ENCODE results near the gene EIPR1.
"Not testable (repeated sequence)": the region's sequence is repeated elsewhere in the genome, so short reads cannot be mapped to it uniquely, and the experiment has no call there.

EIPR1 gene

DNA sequence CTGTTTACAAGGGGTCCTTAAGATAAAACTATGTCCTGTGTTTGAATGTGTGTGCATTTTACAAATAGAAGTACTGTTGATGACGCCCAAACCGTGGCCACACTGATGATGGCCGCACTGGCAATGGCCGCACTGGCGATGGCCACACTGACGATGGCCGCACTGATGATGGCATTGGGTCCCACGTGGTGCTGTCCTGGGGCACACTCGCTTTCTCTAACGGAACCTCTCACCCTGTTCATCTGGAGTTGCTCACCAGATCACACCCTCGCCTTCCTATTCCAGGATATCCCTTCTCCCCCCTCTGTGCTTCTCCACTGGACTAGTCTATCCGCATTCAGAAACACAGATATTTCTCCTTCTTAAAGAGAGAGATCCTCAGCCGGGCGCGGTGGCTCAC lies 192.4 kb downstream of the EIPR1 start:
- no peak for DNase-seq

DNA sequence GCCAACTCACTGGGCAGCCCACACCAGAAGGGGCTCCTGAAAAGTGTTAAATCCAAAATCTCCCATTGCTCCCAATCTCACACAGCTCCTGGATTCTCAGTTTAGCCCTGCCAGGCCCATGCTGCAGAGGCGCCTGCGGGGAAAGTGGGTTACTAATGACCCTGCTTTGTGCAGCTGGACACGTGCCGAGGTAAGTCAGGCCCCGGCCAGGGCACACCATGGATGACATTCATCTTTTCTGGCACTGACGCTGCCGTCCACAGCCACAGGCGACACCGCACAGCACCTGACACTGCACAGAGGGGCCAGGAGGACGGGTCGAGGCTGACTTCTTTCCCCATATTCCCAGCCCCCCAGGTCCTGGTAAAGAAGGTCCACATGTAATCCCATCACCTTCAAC lies 193.5 kb downstream of the EIPR1 start:
- DNase-seq: no peak

DNA sequence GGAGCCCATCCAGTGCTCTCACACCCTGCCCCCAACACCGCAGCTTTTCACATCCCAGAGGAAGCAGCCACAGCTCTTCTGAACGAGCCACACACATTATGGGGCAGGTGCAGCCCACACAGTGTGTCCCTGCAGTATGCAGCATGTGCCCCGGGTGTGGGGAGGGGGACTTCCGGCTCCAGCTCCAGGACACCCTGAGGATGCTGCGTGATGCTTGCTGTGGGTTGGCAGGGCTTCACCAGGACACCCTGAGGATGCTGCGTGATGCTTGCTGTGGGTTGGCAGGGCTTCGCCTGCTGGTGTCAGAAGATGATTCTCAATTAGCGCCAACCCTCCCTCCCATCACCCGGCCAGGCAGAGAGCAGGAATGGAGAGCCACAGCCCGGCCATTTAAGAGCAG lies 193.9 kb downstream of the EIPR1 start:
- no peak for DNase-seq

DNA sequence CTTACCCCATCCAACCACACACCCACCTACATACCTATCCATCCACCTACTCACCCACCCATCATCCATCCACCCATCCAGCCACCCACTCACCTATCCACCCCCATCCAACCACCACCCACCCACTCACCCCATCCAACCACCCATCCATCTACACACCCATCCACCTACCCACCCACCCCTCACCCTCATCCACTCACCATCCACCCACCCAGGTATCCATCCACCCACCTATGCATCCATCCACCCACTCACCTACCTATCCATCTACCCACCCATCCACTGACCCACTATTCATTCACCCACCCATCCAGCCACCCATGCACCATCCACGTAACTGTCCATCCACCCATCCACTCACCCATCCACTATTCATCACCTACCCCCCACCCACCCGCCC lies 194.8 kb downstream of the EIPR1 start:
- DNase-seq: no peak

DNA sequence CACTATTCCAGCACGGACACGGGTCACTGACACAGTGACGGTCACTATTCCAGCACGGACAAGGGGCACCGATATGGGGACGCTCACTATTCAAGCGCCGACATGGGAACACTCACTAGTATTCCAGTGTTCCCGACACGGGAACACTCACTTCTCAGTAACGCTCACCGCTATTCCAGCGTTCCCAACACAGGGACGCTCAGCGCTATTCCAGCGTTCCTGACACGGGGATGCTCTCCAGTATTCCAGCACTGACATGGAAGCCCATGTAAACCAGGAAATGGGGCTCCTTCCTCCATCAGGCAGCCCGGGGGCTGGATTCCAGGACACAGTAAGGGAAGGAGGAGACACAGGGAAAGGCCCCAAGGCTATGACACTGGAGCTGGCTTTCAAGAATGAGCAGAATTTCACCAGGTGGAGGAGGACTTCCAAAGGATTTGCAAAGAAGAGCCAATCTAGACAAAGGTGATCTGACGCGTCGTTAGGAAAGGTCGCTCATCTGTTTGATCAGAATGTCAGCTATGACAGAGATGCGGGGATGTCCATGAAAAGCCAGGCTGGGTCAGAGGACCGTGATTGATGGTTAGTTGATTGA lies 196.1 kb downstream of the EIPR1 start:
- no peak for DNase-seq

DNA sequence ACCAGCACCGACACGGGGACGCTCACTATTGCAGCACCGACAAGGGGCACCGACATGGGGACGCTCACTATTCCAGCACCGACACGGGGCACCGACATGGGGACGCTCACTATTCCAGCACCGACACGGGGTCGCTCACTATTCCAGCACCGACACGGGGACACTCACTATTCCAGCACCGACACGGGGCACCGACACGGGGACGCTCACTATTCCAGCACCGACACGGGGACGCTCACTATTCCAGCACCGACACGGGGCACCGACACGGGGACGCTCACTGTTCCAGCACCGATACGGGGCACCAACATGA lies 196.8 kb downstream of the EIPR1 start:
- DNase-seq: not testable (repeated sequence)

DNA sequence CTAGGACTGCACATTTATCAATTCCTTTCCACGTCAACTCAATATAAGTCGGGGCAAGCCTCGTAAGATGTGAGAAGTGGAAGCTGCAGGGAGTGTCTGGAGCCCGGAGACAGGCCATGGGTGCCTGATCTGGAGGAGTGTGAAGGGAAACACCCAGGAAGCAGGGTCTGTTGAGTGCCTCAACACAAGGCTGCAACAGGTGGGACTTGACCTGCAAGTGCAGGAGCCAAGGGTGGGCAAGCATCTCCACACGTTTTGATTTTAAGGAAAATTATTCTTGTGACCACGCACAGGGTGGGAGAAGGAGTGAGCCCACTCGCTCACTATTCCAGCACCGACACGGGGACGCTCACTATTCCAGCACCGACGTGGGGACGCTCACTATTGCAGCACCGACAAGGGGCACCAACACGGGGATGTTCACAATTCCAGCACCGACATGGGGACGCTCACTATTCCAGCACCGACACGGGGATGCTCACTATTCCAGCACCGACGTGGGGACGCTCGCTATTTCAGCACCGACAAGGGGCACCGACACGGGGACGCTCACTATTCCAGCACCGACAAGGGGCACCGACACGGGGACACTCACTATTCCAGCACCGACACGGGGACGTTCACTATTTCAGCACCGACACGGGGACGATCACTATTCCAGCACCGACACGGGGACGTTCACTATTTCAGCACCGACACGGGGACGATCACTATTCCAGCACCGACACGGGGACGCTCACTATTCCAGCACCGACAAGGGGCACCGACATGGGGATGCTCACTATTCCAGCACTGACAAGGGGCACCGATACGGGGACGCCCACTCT lies 197.3 kb downstream of the EIPR1 start:
- DNase-seq: no peak

DNA sequence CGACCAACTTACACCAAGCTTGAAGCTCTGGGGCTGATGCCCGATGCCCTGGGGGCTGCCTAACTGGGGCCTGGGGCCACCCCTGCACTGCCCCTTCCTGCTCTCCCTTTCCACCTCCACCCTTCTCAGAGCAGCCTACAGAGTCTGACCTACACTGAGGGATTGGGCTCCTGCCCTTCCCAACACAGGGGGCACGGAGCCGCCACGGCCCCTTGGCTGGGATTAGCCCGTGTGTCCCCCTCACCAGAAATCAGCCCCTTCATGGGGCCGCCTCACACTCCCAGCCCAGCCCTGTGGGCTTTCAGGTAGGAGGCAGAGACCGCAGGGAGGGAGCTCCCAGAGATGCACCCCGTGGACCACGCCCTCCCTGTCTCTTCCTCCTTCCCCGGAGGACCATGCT lies 198.0 kb downstream of the EIPR1 start:
- no peak for DNase-seq

DNA sequence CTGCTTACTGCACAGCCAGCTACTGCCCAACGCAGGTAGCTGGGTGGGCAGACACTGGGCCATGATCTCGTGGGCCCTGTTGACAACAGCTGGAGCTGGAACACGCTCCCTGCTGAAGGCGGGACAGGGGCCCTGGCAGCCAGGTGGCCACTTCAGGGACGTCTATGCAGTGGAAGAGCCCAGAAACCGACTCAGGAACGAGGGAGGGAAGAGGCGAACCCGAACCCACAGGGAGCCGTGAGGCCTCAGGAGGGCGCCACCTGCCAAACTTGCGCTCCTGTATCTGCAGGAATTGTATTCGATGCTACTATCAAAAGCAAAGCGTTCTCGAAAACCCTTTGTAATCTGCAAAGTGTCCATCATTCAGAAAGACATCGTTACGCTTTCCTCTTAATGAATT lies 198.4 kb downstream of the EIPR1 start:
- DNase-seq: peak; percentile 40 to 48

DNA sequence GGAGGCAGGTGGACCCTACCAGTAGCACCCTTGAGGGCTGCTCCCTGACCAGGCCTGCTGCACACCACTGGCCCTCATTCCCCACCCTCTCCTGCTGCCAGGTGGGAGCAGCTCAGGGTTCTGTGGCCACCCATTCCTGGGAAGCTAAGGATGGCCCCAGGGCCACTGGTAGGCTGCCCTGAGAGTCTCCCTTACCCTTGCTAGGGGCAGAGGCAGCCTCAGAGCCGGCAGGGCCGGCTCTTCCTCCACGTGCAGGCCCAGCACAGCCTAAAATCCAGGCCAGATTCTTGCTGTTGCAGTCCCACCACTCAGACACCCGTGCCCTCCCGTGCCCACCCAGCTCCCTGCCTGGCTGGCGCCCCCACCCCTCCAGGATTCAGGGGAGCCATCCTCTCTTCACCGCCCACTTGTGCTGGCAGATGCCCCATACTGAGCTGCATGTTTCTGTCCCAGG lies 199.0 kb downstream of the EIPR1 start:
- DNase-seq: no peak

DNA sequence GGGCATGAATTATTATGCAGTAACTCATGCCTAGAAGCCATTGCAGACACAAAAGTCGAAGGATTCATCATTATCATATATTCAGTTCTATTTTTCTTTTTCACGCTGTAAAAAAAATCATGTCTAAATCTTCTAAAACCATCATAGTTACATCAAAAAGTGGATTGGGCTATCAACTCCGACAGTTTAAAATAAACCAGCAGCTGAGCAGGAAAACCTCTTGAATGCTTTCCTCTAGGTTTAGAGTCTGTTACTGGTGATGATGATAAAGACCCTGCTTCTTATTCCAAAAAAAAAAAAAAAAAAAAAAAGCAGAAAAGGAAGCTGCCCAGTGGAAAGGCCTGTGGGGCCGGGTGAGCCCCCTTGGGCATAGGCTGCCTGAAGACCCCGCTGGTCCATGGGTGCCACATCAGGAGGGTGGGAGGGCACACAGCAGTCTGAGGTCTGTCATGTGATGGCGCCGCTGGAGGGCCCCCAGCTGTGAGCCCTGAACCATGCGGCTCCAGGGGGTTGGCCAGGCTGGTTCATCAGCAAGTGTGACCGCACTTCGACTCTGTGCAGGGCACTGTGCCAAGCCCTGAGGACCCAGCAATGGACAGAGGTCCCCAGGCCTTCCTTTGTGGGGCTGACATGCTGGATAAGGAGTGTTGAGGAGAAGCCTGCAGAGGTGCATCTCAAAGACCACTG lies 199.6 kb downstream of the EIPR1 start:
- DNase-seq: no peak

DNA sequence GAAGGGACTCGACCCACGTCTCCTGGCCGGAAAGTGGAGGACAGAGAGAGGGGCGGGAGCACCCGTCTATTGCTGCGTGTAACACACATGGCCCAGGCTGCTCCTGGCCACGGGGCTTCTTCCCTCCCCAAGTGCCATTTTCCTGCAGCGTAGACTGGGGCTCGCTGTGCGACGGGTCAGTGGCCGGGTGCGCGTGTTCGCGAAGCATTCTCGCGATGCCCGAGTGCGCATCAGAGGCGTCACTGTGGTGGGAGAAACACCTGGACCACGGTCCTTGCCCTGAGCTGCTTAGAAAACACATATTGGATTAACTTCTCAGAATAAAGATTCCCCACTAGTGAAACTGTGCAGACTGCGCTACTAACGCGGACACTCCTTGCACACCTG lies 200.8 kb downstream of the EIPR1 start:
- DNase-seq: no peak

DNA sequence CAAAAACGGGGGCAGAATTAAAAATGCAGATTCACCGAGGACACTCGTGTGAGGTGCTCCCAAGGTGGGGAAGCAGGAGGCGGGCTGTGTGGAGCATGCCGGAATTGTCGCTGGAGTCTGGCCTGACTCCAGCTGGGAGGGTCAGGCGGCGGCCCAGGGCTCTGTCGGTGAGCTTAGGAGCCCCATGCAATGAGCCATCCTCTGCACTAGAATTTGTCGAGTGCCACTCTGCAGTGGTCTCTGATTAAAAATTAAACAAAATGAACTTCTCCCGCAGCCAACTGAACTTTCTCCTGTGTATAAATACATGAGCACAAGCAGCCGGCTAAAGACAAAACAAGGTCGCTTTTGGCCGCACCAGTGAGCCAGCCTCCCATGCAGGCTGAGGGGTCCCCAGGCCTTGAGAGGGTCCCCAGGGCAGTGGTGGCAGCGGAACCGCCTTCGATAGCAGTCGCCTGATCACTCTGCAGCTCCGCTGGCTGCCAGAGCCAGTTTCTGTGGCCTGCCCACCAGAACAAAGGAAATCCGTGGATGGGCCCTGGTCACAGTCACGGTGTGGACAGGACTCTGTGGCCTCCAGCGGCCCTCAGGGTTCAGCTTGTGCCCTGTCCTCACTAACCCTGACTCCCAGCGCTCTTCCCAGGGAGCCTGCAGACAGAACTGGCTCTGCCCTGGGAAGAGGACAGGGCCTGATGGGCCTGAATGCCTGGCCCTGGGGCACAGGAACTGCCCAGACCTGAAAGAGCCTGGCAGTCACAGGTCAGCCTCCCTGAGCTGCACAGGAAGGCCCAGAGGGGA lies 201.3 kb downstream of the EIPR1 start:
- DNase-seq: no peak

DNA sequence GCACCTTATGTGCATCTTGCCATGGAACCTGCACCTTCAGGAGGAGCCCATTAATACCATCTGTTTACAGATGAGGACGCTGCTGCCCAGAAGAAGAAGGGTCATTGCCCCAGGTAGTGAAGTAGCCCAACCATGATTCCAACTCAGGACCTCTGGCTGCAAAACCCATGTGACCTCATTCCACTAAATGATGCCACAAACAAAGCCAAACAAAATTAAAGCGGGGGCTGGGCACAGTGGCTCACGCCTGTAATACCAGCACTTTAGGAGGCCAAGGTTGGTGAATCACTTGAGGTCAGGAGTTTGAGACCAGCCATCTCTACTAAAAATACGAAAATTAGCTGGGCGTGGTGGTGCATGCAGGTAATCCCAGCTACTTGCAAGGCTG lies 202.1 kb downstream of the EIPR1 start:
- no peak for DNase-seq

DNA sequence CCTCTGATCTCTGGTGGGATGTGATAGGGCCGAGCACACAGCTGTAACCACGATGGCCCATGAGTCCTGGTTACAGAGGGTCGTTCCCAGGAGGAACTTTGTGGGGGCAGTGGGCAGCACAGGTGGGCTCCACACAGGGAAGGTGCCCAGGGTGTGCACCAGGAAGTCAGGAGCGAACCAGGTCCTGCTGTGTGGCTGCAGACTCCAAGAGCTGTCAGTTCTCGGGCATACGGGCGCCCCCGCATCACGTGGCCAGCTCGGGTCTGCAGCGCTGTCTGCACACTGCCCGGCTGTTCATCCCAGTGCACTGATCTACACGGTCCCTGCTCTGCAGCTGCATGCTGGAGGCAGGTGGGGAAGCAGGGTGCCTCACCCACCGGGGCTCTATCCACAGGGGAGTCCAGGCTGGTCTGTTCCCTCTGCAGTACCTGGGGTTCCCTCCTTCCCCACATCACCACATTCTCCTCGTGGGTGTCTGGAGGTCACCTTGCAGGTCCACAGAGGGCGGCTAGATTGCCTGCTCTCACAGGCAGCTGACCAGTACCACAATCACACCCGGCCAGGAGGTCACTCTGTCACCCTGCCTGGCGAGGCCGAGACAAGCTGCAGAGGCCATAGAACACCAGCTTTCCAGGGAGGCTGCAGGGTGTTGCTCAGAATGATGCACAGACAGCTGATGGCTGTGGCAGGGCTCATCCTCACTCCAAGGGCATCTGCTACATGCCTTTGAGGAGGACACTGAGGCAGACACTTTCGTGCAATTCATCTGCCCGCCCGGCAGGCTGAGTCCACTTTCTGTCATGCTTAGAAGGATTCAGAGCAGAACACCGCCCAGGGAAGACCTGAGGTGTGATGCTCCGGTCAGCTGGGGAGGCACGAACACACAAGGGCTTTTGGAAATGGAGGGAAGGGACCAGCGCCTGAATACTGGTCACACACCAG lies 202.7 kb downstream of the EIPR1 start:
- no peak for DNase-seq

DNA sequence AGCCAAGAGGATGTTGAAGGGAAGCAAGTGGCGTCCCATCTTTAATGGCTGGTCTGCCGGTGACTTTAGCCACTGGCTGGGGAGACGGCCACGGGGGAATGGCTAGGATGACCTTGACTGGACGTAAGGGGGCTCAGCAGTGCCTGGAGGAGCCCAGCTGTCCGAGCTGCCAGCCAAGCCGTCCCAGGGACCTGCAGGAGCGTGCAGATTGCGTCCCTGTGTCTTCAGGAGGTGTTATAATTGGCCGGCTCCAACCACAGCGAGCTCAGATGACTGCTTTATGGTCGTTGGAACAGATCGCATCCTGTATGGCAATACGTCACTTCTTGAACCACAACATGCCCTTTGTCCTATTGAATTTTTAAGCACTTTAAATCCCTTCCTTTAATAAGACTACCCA lies 204.6 kb downstream of the EIPR1 start:
- no peak for DNase-seq

DNA sequence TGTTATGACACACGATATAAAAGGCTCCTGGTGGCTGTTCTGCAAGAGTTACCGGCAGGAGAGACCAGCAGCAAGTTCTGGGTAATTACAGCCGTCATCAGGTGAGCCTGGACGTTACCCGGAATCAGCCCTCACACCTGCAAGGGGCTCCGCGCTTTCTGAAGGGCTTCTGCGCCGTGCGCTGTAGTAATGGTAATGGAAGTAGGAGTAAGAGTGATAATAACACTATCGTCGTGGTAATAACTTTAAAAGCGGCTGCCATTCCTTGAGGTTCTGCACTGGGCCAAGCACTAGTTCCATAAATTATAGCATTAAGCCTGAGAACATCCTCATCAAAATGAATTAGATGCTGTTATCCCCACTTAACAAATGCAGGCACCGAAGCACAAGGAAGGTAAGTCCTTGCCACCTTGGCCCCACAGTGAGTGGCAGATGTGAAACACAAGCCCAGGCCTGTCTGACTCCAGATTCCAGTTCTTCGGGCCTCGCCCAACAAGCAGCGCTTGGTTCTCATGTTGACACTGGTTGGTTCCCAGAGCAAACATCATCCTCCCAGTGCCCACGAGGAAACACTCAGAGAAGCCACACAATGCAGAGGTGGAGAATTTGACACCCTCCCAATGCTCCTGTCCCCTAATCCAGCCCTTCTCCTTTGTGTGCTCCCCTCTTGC lies 205.2 kb downstream of the EIPR1 start:
- DNase-seq: no peak

DNA sequence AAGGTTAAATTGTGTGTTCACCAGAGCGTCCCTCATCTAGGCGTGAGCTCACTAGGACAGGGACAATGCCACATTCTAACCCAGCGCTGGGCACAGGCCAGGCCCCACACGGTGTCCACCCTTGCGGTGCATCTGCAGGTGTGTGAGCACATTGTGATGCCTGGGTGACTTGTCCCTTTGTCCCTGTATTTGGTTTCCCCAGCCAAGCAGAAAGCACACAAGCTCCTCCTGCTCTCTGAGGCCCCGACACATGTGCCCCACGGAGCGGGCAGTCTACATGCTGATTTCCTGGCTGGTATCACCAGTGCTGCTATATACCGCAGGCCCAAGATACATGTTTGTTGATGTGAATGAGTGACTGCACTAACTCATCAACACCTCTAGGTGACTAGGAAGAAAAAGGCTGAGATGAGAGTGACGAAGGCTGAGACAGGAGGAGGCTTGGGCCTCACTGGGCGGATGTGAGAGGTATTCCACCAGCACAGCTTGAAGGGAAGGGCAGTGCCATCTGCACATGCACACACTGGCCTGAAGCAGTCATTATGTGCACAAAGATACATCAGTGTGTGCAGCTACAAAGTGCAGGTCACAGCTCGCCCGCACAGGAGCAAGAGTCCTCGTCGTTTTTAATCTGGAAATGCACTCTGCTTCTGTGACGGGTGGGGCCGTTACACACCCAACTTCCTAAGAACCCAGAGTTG lies 205.9 kb downstream of the EIPR1 start:
- no peak for DNase-seq

DNA sequence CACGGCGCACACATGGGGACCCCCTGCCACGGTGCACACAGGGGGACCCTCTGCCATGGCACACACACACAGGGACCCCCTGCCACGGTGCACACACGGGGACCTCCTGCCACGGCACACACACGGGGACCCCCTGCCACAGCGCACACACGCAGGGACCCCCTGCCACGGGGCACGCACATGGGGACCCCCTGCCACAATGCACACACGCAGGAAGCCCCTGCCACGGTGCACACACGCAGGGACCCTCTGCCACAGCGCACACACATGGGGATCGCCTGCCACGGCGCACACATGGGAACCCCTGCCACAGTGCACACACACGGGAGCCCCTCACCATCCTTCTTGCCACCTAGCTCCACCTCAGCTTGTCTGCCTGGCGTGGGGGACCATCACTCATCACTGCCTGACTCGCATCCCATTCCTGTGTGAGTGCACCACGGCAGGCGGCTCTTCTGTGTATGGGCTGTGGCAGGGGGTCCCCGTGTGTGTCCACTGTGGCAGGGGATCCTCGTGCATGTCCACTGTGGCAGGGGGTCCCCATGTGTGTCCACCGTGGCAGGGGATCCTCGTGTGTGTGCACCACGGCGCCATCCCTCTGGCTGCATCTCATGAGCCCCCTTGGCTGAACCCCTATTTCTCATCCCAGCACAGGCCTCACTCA lies 206.7 kb downstream of the EIPR1 start:
- no peak for DNase-seq

DNA sequence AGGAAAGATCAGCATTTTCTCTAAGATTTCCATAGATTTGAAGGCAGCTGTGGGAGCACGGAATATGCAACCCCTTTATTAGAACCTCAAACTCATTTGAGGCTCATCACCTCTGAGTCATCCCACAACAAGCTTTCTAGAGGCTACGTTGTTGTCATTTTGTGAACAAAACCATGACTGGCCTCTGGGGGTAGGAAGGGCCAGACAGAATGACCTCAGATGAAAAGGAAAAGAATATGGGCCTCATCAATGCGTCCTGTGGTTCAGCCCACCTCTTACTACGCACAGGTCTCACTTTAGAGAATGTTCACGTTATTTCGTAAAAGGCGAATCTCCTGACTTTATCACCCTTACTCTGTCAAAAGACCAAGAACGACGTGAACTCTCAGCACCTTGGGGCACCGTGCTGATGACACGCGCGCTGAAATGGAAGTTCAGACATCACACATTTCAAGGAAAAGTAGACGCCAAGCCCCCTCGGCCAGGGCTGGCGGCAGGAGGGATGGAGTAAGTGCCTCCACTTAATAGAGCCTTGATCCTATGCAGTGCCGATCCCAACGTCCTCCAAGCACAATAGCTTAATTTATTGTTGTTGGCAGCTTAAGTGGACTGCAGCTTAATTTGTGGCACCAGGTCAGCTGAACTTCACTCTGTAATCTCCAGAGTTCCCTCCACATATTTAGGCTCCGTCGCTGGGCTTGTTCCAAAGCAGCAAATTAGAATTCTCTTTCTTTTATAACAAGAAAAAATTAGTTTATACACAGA lies 208.3 kb downstream of the EIPR1 start:
- DNase-seq: no peak

All from activated T-cell treated with anti-CD3 and anti-CD28 coated beads, Interleukin-2, amount 50 U/mL, for 48 hours (primary cell).